Activated naive CD4-positive, alpha-beta T cell treated with anti-CD3 and anti-CD28 coated beads, Interleukin-2, amount 50 U/mL, for 24 hours (primary cell): ENCODE results near the gene TAS2R30.
"Not testable (repeated sequence)": the region's sequence is repeated elsewhere in the genome, so short reads cannot be mapped to it uniquely, and the experiment has no call there.

ENCODE experiments used
- H3K27ac Mint-ChIP-seq: one replicate; pipeline ENCODE4 v1.8.0; 2021; ENCODE audit warnings: mild to moderate bottlenecking, mixed read lengths
- H3K27me3 Mint-ChIP-seq: one replicate; pipeline ENCODE4 v1.8.0; 2021; ENCODE audit warnings: mixed read lengths
- H3K36me3 Mint-ChIP-seq: one replicate; pipeline ENCODE4 v1.8.0; 2021; ENCODE audit warnings: mixed read lengths
- H3K4me1 Mint-ChIP-seq: one replicate; pipeline ENCODE4 v1.8.0; 2021; ENCODE audit warnings: mixed read lengths
- H3K4me3 Mint-ChIP-seq: one replicate; pipeline ENCODE4 v1.8.0; 2021; ENCODE audit warnings: mild to moderate bottlenecking, mixed read lengths
- H3K9me3 Mint-ChIP-seq: one replicate; pipeline ENCODE4 v1.8.0; 2021; ENCODE audit warnings: mixed read lengths

TAS2R30 gene

GRCh38 chr12:11147420-11147819 lies 13.0 kb upstream of the TAS2R30 start:
- Mint-ChIP-seq H3K9me3 (peaks cover 16% of the 10 kb centered on the region), H3K36me3 (peaks cover 33% of the 10 kb centered on the region), H3K27me3 (no peaks in the 10 kb centered on the region), H3K27ac (no peak overlapping the region), H3K4me3 (no peak overlapping the region), H3K4me1 (peaks cover 46% of the 10 kb centered on the region)

GRCh38 chr12:11144297-11144696 lies 9.9 kb upstream of the TAS2R30 start:
- Mint-ChIP-seq H3K4me1 (peaks cover 61% of the 10 kb centered on the region), H3K36me3 (peaks cover 38% of the 10 kb centered on the region), H3K9me3 (peaks cover 16% of the 10 kb centered on the region)

GRCh38 chr12:11143352-11143751 lies 8.9 kb upstream of the TAS2R30 start:
- H3K36me3 Mint-ChIP-seq, result peaks cover 37% of the 10 kb centered on the region
- H3K4me1 Mint-ChIP-seq, result peaks cover 61% of the 10 kb centered on the region
- H3K27ac Mint-ChIP-seq, result no peak overlapping the region
- H3K4me3 Mint-ChIP-seq, result no peak overlapping the region
- H3K27me3 Mint-ChIP-seq, result no peaks in the 10 kb centered on the region
- H3K9me3 Mint-ChIP-seq, result peaks cover 16% of the 10 kb centered on the region

More at GRCh38 chr12:11144297-11144696, 9.9 kb upstream of the TAS2R30 start:
- Mint-ChIP-seq H3K27me3 (no peaks in the 10 kb centered on the region), H3K27ac (no peak overlapping the region), H3K4me3 (no peak overlapping the region)

GRCh38 chr12:11136075-11136474 lies 1.6 kb upstream of the TAS2R30 start:
- H3K4me3 Mint-ChIP-seq, result no peak overlapping the region
- H3K9me3 Mint-ChIP-seq, result no peaks in the 10 kb centered on the region

GRCh38 chr12:11133816-11134215 lies 628 bp downstream of the TAS2R30 start:
- peaks cover 10% of the 10 kb centered on the region for H3K36me3 Mint-ChIP-seq
- H3K4me3 Mint-ChIP-seq, result no peak overlapping the region
- H3K27ac Mint-ChIP-seq, result no peak overlapping the region
- H3K27me3 Mint-ChIP-seq, result no peaks in the 10 kb centered on the region
- H3K4me1 Mint-ChIP-seq, result peaks cover 47% of the 10 kb centered on the region
- H3K9me3 Mint-ChIP-seq, result no peaks in the 10 kb centered on the region

More at GRCh38 chr12:11136075-11136474, 1.6 kb upstream of the TAS2R30 start:
- Mint-ChIP-seq H3K36me3 (peaks cover 22% of the 10 kb centered on the region), H3K4me1 (peaks cover 60% of the 10 kb centered on the region), H3K27ac (no peak overlapping the region), H3K27me3 (no peaks in the 10 kb centered on the region)

- Mint-ChIP-seq H3K36me3 (peaks cover 10% of the 10 kb centered on the region), H3K4me1 (peaks cover 47% of the 10 kb centered on the region), H3K27me3 (no peaks in the 10 kb centered on the region), H3K4me3 (peak overlapping the region; percentile 11), H3K9me3 (no peaks in the 10 kb centered on the region), H3K27ac (no peak overlapping the region)
These were observed 1.3 kb downstream of the TAS2R30 start for GRCh38 chr12:11133162-11133561.

GRCh38 chr12:11130999-11131398 lies 3.4 kb downstream of the TAS2R30 start:
- no peak overlapping the region for H3K27ac Mint-ChIP-seq
- H3K27me3 Mint-ChIP-seq, result no peaks in the 10 kb centered on the region
- no peak overlapping the region for H3K4me3 Mint-ChIP-seq
- H3K9me3 Mint-ChIP-seq, result no peaks in the 10 kb centered on the region
- peaks cover 17% of the 10 kb centered on the region for H3K36me3 Mint-ChIP-seq
- peaks cover 33% of the 10 kb centered on the region for H3K4me1 Mint-ChIP-seq

- H3K9me3 Mint-ChIP-seq, result no peaks in the 10 kb centered on the region
- no peak overlapping the region for H3K27ac Mint-ChIP-seq
- peaks cover 17% of the 10 kb centered on the region for H3K36me3 Mint-ChIP-seq
- H3K4me1 Mint-ChIP-seq, result peaks cover 29% of the 10 kb centered on the region
- no peaks in the 10 kb centered on the region for H3K27me3 Mint-ChIP-seq
- no peak overlapping the region for H3K4me3 Mint-ChIP-seq
These were observed 4.1 kb downstream of the TAS2R30 start for GRCh38 chr12:11130382-11130781.

GRCh38 chr12:11114130-11114529 lies 20.3 kb downstream of the TAS2R30 start:
- H3K27ac Mint-ChIP-seq, H3K4me3 Mint-ChIP-seq, H3K27me3 Mint-ChIP-seq: not testable (repeated sequence)
- peaks cover 78% of the 10 kb centered on the region for H3K4me1 Mint-ChIP-seq
- peaks cover 76% of the 10 kb centered on the region for H3K36me3 Mint-ChIP-seq
- peaks cover 18% of the 10 kb centered on the region for H3K9me3 Mint-ChIP-seq

- Mint-ChIP-seq H3K4me1 (peaks cover 66% of the 10 kb centered on the region), H3K9me3 (peaks cover 19% of the 10 kb centered on the region), H3K36me3 (peaks cover 71% of the 10 kb centered on the region)
- not testable (repeated sequence) for H3K27ac Mint-ChIP-seq, H3K27me3 Mint-ChIP-seq, H3K4me3 Mint-ChIP-seq
These were observed 23.2 kb downstream of the TAS2R30 start for GRCh38 chr12:11111213-11111612.

- no peak overlapping the region for H3K4me3 Mint-ChIP-seq
- peaks cover 18% of the 10 kb centered on the region for H3K9me3 Mint-ChIP-seq
- no peak overlapping the region for H3K27ac Mint-ChIP-seq
- peaks cover 52% of the 10 kb centered on the region for H3K4me1 Mint-ChIP-seq
- peaks cover 66% of the 10 kb centered on the region for H3K36me3 Mint-ChIP-seq
- H3K27me3 Mint-ChIP-seq, result no peaks in the 10 kb centered on the region
These were observed 25.6 kb downstream of the TAS2R30 start for GRCh38 chr12:11108862-11109261.

GRCh38 chr12:11107719-11108118 lies 26.7 kb downstream of the TAS2R30 start:
- H3K36me3 Mint-ChIP-seq, result peaks cover 62% of the 10 kb centered on the region
- H3K4me3 Mint-ChIP-seq, result peak overlapping the region; percentile 27
- peak overlapping the region; percentile 37 for H3K27ac Mint-ChIP-seq
- H3K9me3 Mint-ChIP-seq, result peaks cover 15% of the 10 kb centered on the region
- H3K27me3 Mint-ChIP-seq, result no peaks in the 10 kb centered on the region
- peaks cover 40% of the 10 kb centered on the region for H3K4me1 Mint-ChIP-seq

GRCh38 chr12:11106288-11106687 lies 28.2 kb downstream of the TAS2R30 start:
- Mint-ChIP-seq H3K4me3 (no peak overlapping the region), H3K4me1 (peaks cover 41% of the 10 kb centered on the region), H3K27ac (no peak overlapping the region), H3K27me3 (no peaks in the 10 kb centered on the region), H3K36me3 (peaks cover 54% of the 10 kb centered on the region), H3K9me3 (peaks cover 11% of the 10 kb centered on the region)

- no peak overlapping the region for H3K27ac Mint-ChIP-seq
- peaks cover 11% of the 10 kb centered on the region for H3K9me3 Mint-ChIP-seq
- H3K36me3 Mint-ChIP-seq, result peaks cover 51% of the 10 kb centered on the region
- no peak overlapping the region for H3K4me3 Mint-ChIP-seq
- no peaks in the 10 kb centered on the region for H3K27me3 Mint-ChIP-seq
- H3K4me1 Mint-ChIP-seq, result peaks cover 33% of the 10 kb centered on the region
These were observed 28.9 kb downstream of the TAS2R30 start for GRCh38 chr12:11105546-11105945.

- H3K9me3 Mint-ChIP-seq, H3K27me3 Mint-ChIP-seq, H3K4me3 Mint-ChIP-seq, H3K27ac Mint-ChIP-seq: not testable (repeated sequence)
- Mint-ChIP-seq H3K36me3 (peaks cover 25% of the 10 kb centered on the region), H3K4me1 (peaks cover 17% of the 10 kb centered on the region)
These were observed 39.5 kb downstream of the TAS2R30 start for GRCh38 chr12:11094910-11095309.

GRCh38 chr12:11092128-11092527 lies 42.3 kb downstream of the TAS2R30 start, which contains the start of gene TAS2R43:
TAS2R43 (minus strand) TSS chr12:11092313; CDS start chr12:11092229, 84 bp downstream.
- H3K4me1 Mint-ChIP-seq, result peaks cover 20% of the 10 kb centered on the region
- H3K27me3 Mint-ChIP-seq, result no peaks in the 10 kb centered on the region

GRCh38 chr12:11089246-11089645 lies 45.2 kb downstream of the TAS2R30 start:
- Mint-ChIP-seq H3K4me3 (no peak overlapping the region), H3K4me1 (peaks cover 28% of the 10 kb centered on the region), H3K27me3 (no peaks in the 10 kb centered on the region), H3K9me3 (no peaks in the 10 kb centered on the region), H3K36me3 (peaks cover 24% of the 10 kb centered on the region), H3K27ac (no peak overlapping the region)

More at GRCh38 chr12:11092128-11092527, 42.3 kb downstream of the TAS2R30 start, which contains the start of gene TAS2R43:
- no peak within 1 kb of the TSS for H3K27ac Mint-ChIP-seq
- no peak within 1 kb of the TSS for H3K4me3 Mint-ChIP-seq
- H3K9me3 Mint-ChIP-seq, result no peaks in the 10 kb centered on the region
- H3K36me3 Mint-ChIP-seq, result peaks cover 22% of the 10 kb centered on the region
